ENCODE results near the gene DBI.

Gene DBI

DNA sequence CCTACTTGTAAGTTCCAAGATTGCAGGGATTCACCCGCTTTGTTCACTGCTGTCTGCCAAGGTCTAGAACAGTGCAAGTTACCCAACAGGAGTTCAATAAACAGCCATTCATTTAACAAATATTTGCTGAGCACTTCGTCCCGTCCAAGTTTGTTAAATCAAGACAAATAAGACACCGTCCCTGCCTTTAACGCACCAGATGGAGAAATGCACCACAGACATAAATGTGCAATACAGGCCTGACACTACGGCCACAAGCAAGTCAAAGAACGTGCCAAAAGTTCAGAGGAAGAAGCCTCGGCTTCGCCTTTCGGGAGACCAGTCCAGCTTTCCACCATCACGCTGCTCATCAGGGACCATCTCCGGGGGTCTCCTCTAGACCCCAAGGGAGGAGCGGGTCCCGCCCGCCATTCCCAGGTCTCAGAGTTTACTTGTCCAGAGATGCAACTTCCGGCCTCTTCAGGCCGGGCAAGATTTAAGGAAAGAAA, 572 bp upstream of the DBI start:
- Histone ChIP-seq H3K4me3 (ENCODE audit: low read length) (peak overlapping the region; percentile 96), H3K4me2 (ENCODE audit: low read depth, low read length) (peak overlapping the region; percentile 69), H3K9me2 (replicated peaks; ENCODE audit: insufficient read depth, low read length) (no peaks in the 10 kb centered on the region), H3K27ac (ENCODE audit: low read length) (peak overlapping the region; percentile 66; the same call in 1 of the 2 replicates), H3K4me1 (ENCODE audit: low read length) (peaks cover 20% of the 10 kb centered on the region), H3K9me3 (replicated peaks; ENCODE audit: insufficient read depth, low read length) (no peaks in the 10 kb centered on the region), H3F3A (ENCODE audit: insufficient read depth, low read length) (no peaks in the 10 kb centered on the region), H3K36me3 (replicated peaks; ENCODE audit: insufficient read depth, low read length) (peaks cover 14% of the 10 kb centered on the region), H4K20me1 (ENCODE audit: insufficient read depth, low read length) (peaks cover 9% of the 10 kb centered on the region; the same call in 1 of the 2 replicates), H3K27me3 (replicated peaks; ENCODE audit: insufficient read depth, low read length) (no peaks in the 10 kb centered on the region), H3K79me2 (ENCODE audit: low read length) (peaks cover 67% of the 10 kb centered on the region), H3K9ac (ENCODE audit: low read length) (peak overlapping the region; percentile 91), H2AFZ (ENCODE audit: low read length) (peak overlapping the region; percentile 80)
- TF ChIP-seq EZH2phosphoT487 (IDR thresholded peaks at IDR 0.05; ENCODE audit: low read length) (no peak), EZH2 (optimal IDR thresholded peaks at IDR 0.05; ENCODE audit: low read depth, low read length) (no peak)
- TF ChIP-seq, protein P1, sequence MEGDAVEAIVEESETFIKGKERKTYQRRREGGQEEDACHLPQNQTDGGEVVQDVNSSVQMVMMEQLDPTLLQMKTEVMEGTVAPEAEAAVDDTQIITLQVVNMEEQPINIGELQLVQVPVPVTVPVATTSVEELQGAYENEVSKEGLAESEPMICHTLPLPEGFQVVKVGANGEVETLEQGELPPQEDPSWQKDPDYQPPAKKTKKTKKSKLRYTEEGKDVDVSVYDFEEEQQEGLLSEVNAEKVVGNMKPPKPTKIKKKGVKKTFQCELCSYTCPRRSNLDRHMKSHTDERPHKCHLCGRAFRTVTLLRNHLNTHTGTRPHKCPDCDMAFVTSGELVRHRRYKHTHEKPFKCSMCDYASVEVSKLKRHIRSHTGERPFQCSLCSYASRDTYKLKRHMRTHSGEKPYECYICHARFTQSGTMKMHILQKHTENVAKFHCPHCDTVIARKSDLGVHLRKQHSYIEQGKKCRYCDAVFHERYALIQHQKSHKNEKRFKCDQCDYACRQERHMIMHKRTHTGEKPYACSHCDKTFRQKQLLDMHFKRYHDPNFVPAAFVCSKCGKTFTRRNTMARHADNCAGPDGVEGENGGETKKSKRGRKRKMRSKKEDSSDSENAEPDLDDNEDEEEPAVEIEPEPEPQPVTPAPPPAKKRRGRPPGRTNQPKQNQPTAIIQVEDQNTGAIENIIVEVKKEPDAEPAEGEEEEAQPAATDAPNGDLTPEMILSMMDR (IDR thresholded peaks at IDR 0.05; ENCODE audit: low read length) = no peak
- peak; percentile 21 for DNase-seq

DNA sequence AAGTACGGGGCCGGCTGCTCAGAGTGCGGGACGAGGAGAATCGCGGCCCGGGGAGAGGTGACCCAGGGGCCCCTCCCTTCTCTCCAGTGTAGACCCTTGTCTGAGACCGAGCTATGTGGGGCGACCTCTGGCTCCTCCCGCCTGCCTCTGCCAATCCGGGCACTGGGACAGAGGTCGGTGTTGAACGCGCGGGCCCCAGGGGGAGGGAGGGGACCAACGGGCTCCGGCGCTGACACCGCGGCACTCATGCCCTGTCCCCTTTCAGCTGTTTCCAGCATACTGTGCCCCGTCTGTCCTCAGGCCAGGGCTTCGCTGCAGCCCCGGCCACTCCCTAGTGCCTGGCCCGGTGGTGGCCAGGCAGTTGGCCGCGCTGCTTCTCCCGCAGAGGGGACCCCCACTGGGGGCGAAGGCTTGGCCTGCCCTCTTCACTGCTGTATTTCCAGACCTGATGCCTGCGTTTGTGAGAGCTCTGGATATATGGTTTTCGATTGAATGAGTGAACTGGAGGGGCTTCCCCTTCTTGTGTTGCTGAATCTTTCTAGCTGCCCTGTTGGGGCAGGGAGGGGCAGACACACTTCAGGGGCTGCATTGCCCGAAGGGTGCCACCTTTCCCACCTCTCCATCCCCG, 809 bp downstream of the DBI start:
- H3K4me1 ChIP-seq (ENCODE audit: low read length) = peaks cover 20% of the 10 kb centered on the region
- H3K4me3 ChIP-seq (ENCODE audit: low read length) = peak overlapping the region; percentile 96
- no peaks in the 10 kb centered on the region for H3K9me3 ChIP-seq (replicated peaks; ENCODE audit: insufficient read depth, low read length)
- peak overlapping the region; percentile 71 for H2AFZ ChIP-seq (ENCODE audit: low read length)
- no peak for TF ChIP-seq EZH2 (optimal IDR thresholded peaks at IDR 0.05; ENCODE audit: low read depth, low read length)
- no peak for TF ChIP-seq EZH2phosphoT487 (IDR thresholded peaks at IDR 0.05; ENCODE audit: low read length)
- TF ChIP-seq, protein P1 (IDR thresholded peaks at IDR 0.05; ENCODE audit: low read length) = no peak
- H3K9me2 ChIP-seq (replicated peaks; ENCODE audit: insufficient read depth, low read length) = no peaks in the 10 kb centered on the region
- no peaks in the 10 kb centered on the region for H3K27me3 ChIP-seq (replicated peaks; ENCODE audit: insufficient read depth, low read length)
- H3K27ac ChIP-seq (ENCODE audit: low read length) = peak overlapping the region; percentile 66; the same call in 1 of the 2 replicates
- H3K9ac ChIP-seq (ENCODE audit: low read length) = peak overlapping the region; percentile 91
- H3F3A ChIP-seq (ENCODE audit: insufficient read depth, low read length) = no peaks in the 10 kb centered on the region
- peaks cover 24% of the 10 kb centered on the region for H3K36me3 ChIP-seq (replicated peaks; ENCODE audit: insufficient read depth, low read length)
- H3K79me2 ChIP-seq (ENCODE audit: low read length) = peaks cover 67% of the 10 kb centered on the region
- H4K20me1 ChIP-seq (ENCODE audit: insufficient read depth, low read length) = peaks cover 9% of the 10 kb centered on the region; the same call in 1 of the 2 replicates
- DNase-seq = peak; percentile 50
- peak overlapping the region; percentile 81 for H3K4me2 ChIP-seq (ENCODE audit: low read depth, low read length)

DNA sequence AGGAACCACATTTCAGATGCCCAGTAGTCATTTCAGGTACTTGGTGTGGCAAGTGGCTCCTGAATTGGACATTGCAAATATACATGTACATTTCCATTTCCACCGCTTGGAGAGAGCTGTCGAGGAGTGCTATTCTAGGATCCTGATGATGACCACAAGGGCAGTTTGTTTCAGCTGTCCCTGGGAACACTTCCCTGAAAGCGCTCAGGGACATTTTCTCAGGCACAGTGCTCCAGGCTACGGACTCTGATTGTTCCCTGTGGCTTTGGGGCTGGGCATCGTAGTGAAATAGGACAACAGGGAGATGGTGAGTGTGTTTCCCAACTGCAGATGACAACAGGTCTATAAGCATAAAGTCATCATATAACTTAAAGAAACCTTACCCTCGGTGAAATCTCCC, 3.1 kb downstream of the DBI start:
- no peak for DNase-seq
- H3K4me3 ChIP-seq (ENCODE audit: low read length) = no peak overlapping the region
- H2AFZ ChIP-seq (ENCODE audit: low read length) = no peak overlapping the region
- H3K79me2 ChIP-seq (ENCODE audit: low read length) = peaks cover 62% of the 10 kb centered on the region
- H3K4me1 ChIP-seq (ENCODE audit: low read length) = peaks cover 20% of the 10 kb centered on the region
- H3F3A ChIP-seq (ENCODE audit: insufficient read depth, low read length) = no peaks in the 10 kb centered on the region
- H3K36me3 ChIP-seq (replicated peaks; ENCODE audit: insufficient read depth, low read length) = peaks cover 27% of the 10 kb centered on the region
- H3K9ac ChIP-seq (ENCODE audit: low read length) = no peak overlapping the region
- no peaks in the 10 kb centered on the region for H3K27me3 ChIP-seq (replicated peaks; ENCODE audit: insufficient read depth, low read length)
- TF ChIP-seq EZH2phosphoT487 (IDR thresholded peaks at IDR 0.05; ENCODE audit: low read length) (no peak), EZH2 (optimal IDR thresholded peaks at IDR 0.05; ENCODE audit: low read depth, low read length) (no peak)
- TF ChIP-seq, protein P1 (IDR thresholded peaks at IDR 0.05; ENCODE audit: low read length) = no peak
- no peaks in the 10 kb centered on the region for H3K9me2 ChIP-seq (replicated peaks; ENCODE audit: insufficient read depth, low read length)
- peaks cover 9% of the 10 kb centered on the region; the same call in 1 of the 2 replicates for H4K20me1 ChIP-seq (ENCODE audit: insufficient read depth, low read length)
- H3K27ac ChIP-seq (ENCODE audit: low read length) = no peak overlapping the region
- H3K9me3 ChIP-seq (replicated peaks; ENCODE audit: insufficient read depth, low read length) = no peaks in the 10 kb centered on the region
- H3K4me2 ChIP-seq (ENCODE audit: low read depth, low read length) = no peak overlapping the region
